Esophagus squamous epithelium (tissue), 4 donors: ENCODE measurements around the gene ESR2.

ENCODE experiments used
- POLR2A ChIP-seq, 4 donors: fragments of 450-650 bp; IDR thresholded peaks; one replicate each; pipeline ENCODE4 v1.6.1; 2017; ENCODE audit warnings: antibody characterized with exemption in 4 of 4, mild to moderate bottlenecking in 4 of 4, moderate library complexity in 3 of 4
- TF ChIP-seq, protein P1 (sequence below), 6 experiments: fragments of 450-650 bp in 4 of 6; fragments of 200-600 bp in 2 of 6; sonication (generic) in 2 of 6; IDR thresholded peaks; one replicate each; pipeline ENCODE4 v1.5.1; 2016 to 2019; ENCODE audit warnings: antibody characterized with exemption in 6 of 6, mild to moderate bottlenecking in 4 of 6, moderate library complexity in 4 of 6

DNA sequence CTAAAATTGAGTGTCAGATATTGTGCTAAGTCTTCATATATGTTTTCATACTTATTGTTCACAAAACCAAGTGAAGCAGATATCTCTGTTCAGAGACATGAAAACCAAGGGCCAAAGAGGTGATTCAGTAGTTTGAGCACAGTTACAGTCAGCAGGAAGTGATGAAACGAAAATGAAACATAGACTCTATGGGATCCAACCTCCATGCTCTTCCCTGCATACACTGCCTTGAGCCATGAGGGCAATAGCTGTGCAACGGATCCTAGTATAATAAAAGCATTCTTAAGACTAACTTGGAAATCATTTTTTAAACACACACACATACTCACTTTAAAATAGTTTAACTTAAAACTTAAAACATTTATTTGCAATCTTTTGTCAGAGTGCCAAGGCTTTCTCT is 27.9 kb downstream of the ESR2 start:
- TF ChIP-seq, protein P1, sequence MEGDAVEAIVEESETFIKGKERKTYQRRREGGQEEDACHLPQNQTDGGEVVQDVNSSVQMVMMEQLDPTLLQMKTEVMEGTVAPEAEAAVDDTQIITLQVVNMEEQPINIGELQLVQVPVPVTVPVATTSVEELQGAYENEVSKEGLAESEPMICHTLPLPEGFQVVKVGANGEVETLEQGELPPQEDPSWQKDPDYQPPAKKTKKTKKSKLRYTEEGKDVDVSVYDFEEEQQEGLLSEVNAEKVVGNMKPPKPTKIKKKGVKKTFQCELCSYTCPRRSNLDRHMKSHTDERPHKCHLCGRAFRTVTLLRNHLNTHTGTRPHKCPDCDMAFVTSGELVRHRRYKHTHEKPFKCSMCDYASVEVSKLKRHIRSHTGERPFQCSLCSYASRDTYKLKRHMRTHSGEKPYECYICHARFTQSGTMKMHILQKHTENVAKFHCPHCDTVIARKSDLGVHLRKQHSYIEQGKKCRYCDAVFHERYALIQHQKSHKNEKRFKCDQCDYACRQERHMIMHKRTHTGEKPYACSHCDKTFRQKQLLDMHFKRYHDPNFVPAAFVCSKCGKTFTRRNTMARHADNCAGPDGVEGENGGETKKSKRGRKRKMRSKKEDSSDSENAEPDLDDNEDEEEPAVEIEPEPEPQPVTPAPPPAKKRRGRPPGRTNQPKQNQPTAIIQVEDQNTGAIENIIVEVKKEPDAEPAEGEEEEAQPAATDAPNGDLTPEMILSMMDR (IDR thresholded peaks at IDR 0.05) = no peak
- no peak for TF ChIP-seq POLR2A (IDR thresholded peaks at IDR 0.05)
